Measurements from ENCODE around the gene PTBP2.
"Not testable (repeated sequence)": the region's sequence is repeated elsewhere in the genome, so short reads cannot be mapped to it uniquely, and the experiment has no call there.

Gene PTBP2

GRCh38 chr1:96741335-96741734 is 19.8 kb downstream of the PTBP2 start:
- DNase-seq = no peak

- DNase-seq = no peak
Observed at GRCh38 chr1:96746440-96747420, 25.1 kb downstream of the PTBP2 start.

- no peak for DNase-seq
Observed at GRCh38 chr1:96747565-96747964, 26.0 kb downstream of the PTBP2 start.

- no peak for DNase-seq
Observed at GRCh38 chr1:96748078-96748477, 26.5 kb downstream of the PTBP2 start.

- no peak for DNase-seq
Observed at GRCh38 chr1:96749618-96750017, 28.0 kb downstream of the PTBP2 start.

- DNase-seq = no peak
Observed at GRCh38 chr1:96752394-96752793, 30.8 kb downstream of the PTBP2 start.

- DNase-seq = no peak
Observed at GRCh38 chr1:96756789-96757188, 35.2 kb downstream of the PTBP2 start.

- DNase-seq = not testable (repeated sequence)
Observed at GRCh38 chr1:96762586-96762985, 41.0 kb downstream of the PTBP2 start.

GRCh38 chr1:96763514-96763913 is 41.9 kb downstream of the PTBP2 start:
- DNase-seq = no peak

GRCh38 chr1:96764469-96764868 is 42.9 kb downstream of the PTBP2 start:
- DNase-seq = no peak

- no peak for DNase-seq
Observed at GRCh38 chr1:96771847-96772246, 50.3 kb downstream of the PTBP2 start.

GRCh38 chr1:96772349-96772748 is 50.8 kb downstream of the PTBP2 start:
- DNase-seq = no peak

- no peak for DNase-seq
Observed at GRCh38 chr1:96772972-96773371, 51.4 kb downstream of the PTBP2 start.

- DNase-seq = no peak
Observed at GRCh38 chr1:96782206-96782605, 60.6 kb downstream of the PTBP2 start.

GRCh38 chr1:96782856-96783255 is 61.3 kb downstream of the PTBP2 start:
- no peak for DNase-seq

GRCh38 chr1:96790599-96790998 is 69.0 kb downstream of the PTBP2 start:
- no peak for DNase-seq

GRCh38 chr1:96792220-96792619 is 70.6 kb downstream of the PTBP2 start:
- DNase-seq = no peak

GRCh38 chr1:96801696-96802095 is 80.1 kb downstream of the PTBP2 start:
- DNase-seq = not testable (repeated sequence)

- DNase-seq = no peak
Observed at GRCh38 chr1:96804648-96805047, 83.1 kb downstream of the PTBP2 start.

GRCh38 chr1:96808191-96808590 is 86.6 kb downstream of the PTBP2 start:
- no peak for DNase-seq

- DNase-seq = no peak
Observed at GRCh38 chr1:96815914-96816313, 94.3 kb downstream of the PTBP2 start.

- DNase-seq = no peak
Observed at GRCh38 chr1:96820107-96820506, 98.5 kb downstream of the PTBP2 start.

- no peak for DNase-seq
Observed at GRCh38 chr1:96820671-96821070, 99.1 kb downstream of the PTBP2 start.

GRCh38 chr1:96825231-96825630 is 103.6 kb downstream of the PTBP2 start:
- no peak for DNase-seq
